LNCAP (cell line): ENCODE results near the gene MAST2.

Experiments used
- TF ChIP-seq, protein P1 (sequence below): fragments of 450-650 bp; IDR thresholded peaks from 2 replicates; pipeline ENCODE4 v1.5.1; 2017; ENCODE audit warnings: mild to moderate bottlenecking

The MAST2 gene

DNA sequence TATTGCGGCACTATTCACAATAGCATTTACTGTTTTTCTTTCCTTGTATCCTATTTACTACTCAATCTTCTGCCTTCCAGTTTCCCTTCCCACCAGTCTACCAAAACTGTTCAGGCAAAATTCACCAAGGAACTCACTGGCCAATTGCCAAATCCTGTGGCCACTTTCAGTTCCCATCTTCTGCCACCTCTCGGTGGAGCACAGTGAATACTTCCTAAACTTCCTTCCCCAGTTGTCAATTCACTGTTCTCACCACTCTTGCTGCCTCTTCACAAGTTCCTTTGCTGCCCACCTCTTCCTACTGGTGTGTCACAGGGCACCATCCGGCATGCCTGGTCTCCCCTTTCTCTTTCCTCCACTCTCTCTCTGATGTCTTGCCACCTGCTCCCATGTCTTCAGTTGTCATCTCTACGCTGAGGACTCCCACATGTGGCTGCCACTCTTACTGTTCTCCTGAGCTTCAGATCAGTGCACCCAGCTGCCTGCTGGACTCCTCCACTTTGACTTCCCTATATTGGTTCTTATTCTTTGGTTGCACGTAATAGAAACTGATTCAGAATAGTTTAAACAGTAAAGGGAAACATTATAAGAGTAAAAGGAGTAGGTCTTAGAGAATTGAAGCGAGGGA lies 214.6 kb downstream of the MAST2 start:
- TF ChIP-seq, protein P1, sequence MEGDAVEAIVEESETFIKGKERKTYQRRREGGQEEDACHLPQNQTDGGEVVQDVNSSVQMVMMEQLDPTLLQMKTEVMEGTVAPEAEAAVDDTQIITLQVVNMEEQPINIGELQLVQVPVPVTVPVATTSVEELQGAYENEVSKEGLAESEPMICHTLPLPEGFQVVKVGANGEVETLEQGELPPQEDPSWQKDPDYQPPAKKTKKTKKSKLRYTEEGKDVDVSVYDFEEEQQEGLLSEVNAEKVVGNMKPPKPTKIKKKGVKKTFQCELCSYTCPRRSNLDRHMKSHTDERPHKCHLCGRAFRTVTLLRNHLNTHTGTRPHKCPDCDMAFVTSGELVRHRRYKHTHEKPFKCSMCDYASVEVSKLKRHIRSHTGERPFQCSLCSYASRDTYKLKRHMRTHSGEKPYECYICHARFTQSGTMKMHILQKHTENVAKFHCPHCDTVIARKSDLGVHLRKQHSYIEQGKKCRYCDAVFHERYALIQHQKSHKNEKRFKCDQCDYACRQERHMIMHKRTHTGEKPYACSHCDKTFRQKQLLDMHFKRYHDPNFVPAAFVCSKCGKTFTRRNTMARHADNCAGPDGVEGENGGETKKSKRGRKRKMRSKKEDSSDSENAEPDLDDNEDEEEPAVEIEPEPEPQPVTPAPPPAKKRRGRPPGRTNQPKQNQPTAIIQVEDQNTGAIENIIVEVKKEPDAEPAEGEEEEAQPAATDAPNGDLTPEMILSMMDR = no peak

DNA sequence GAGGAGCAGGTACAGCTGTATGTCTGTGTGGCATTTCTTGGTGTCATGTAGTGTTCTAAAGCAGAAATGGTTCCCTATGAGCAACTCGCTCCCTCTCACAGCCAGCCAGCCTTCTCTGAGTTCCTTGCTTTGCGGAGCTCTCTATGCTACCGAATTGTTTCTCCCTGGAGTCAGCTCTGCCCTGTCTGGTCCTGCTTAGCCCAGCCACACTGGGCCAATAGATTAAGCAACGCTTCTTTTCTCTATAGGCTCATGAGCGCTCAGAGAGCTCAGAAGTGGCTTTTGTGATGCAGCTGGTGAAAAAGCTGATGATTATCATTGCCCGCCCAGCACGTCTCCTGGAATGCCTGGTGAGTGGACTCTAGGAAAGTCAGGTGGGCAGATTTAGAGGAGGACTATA lies 215.9 kb downstream of the MAST2 start:
- TF ChIP-seq, protein P1 = no peak

DNA sequence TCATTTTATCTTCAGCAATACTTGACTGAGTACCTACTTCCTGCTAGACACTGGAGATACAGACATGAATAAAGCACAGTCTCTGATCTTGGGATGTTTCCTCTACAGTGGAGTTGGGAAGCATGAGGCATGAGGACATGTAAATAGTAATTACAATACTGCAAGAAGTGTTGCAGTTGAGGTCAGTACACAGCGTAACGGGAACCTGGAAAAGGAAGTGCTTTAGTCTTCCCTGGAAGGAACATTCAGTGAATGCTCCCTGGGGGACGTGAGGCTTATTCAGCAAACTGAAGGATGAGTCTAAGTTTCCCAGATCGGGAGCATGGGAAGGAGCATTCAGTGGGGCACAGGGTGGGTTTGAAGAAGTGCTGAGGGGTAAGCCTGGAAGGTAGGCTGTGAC lies 216.6 kb downstream of the MAST2 start:
- TF ChIP-seq, protein P1 = no peak

DNA sequence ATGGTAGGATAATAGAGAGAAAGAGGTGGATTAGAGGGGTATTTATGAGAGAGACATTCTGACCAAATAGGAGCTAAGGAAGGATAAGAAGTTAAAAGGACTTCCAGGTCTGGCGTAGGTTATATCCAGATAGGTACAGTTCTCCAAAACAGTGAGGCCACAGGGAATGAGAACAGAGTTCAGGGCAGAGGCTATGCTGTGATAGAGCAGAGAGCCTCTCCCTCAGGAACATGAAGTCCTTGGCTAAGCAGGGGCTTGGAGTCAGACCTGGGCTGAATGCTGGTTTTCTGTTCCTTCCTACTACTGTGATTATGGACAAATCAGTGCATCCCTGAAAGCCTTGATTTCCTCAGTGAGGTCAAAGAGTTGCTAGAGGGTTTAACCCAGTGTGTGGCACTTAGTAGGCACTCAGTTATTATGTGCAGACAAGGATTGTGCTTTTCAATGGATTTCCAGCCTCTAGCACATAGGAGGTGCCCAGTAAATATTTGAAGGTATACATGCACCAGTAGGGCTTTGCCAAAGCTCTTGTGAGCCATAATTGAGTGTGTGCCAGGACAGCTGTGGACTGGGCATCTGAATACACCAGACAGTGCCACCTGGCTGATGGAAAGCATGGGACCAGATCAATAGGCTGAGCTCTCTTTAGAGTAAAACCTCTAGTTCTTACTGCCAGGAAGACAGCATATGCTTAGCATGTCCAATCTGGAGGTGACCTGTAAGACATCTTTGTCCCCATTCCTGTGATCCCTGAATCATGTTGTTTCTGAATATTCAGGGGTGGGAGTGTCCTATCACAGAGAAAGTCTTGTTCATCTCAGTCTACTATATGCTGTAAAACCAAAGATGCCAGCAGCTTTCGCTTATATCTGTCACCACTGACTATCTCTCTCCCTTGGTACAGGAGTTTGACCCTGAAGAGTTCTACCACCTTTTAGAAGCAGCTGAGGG lies 217.9 kb downstream of the MAST2 start:
- TF ChIP-seq, protein P1 = peak; percentile 48; the same call in 1 of the 2 replicates

DNA sequence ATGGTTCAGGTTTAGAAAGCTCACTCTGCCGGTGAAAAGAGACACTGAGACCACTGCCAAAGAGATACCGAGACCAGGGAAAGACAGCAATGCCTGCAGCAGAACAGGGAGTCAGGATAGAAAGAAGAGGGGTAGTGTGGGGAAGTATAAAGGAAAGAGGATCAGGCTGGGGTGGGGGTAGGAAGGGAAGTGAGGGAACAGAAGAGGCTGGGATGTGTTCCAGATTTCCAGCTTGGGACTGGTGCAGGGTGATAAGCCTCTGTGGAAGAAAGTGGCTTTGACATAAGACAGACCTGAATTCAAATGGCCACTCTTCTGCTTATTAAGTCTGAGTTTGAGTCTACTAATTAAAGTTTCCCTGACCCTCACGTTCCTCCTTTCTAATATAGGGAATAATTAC lies 223.1 kb downstream of the MAST2 start:
- TF ChIP-seq, protein P1 = no peak

DNA sequence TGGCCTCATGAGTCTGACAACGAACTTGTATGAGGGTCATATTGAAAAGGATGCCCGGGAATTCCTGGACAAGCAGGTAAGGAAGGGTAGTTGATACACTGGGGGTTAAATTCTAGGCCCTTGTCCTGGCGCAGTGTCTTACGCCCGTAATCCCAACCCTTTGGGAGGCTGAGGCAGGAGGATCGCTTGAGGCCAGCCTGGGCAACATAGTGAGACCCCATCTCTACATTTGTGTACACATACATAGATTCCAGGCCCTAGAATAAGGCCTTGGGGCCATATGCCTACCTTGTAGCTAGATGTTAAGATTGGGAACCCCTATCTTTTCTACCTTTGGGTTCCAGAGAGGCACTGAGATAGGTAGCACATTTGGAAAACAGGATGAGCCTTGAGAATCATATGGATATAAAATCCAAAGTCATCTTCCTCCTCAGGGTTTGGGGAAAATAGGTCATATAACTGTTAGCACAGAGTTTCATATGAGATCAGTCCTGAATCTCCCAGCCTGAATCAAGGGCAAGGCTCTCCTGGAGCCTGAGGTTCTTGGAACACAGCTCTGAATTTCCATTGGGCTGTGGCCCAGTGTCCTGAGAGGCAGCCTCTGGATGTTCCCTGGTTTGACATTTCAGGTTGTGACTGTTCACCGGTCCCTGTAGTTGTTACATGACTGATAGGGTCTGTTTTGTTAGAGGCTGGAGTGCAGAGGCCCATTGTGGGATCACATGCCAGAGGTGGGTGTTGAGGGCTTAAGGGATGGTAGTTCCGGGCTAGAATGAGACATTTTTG lies 224.6 kb downstream of the MAST2 start:
- TF ChIP-seq, protein P1 = no peak
